Stomach (tissue), 4 donors: Measurements from ENCODE around the gene FBXL17.

ENCODE experiments used
- CTCF ChIP-seq, 7 experiments: fragments of 450-650 bp in 4 of 7; fragments of 200-600 bp in 3 of 7; sonication (generic) in 3 of 7; IDR thresholded peaks; one replicate each; pipeline ENCODE4 v1.5.1; 2016 to 2019; ENCODE audit warnings: antibody characterized with exemption in 7 of 7, control low read depth in 2 of 7, mild to moderate bottlenecking in 1 of 7
- POLR2A ChIP-seq, 4 donors: fragments of 450-650 bp; IDR thresholded peaks; one replicate each; pipeline ENCODE4 v1.6.1; 2016; ENCODE audit warnings: antibody characterized with exemption in 4 of 4, control low read depth in 2 of 4, mild to moderate bottlenecking in 1 of 4, moderate library complexity in 1 of 4

GRCh38 chr5:108090946-108091345, 291.0 kb downstream of the FBXL17 start:
- no peak for TF ChIP-seq CTCF (IDR thresholded peaks at IDR 0.05)
- no peak for TF ChIP-seq POLR2A (IDR thresholded peaks at IDR 0.05)
